Neutrophil (primary cell): ENCODE data around the gene EFNA1.

ENCODE experiments used
- H3K27ac ChIP-seq: fragments of 200-600 bp; sonication (generic); 2 replicates; pipeline ENCODE4 v1.5.1; 2016; ENCODE audit warnings: mild to moderate bottlenecking, moderate library complexity
- H3K27me3 ChIP-seq: fragments of 200-600 bp; sonication (generic); 2 replicates; pipeline ENCODE4 v1.6.0; 2016; ENCODE audit warnings: mild to moderate bottlenecking
- H3K36me3 ChIP-seq: fragments of 200-600 bp; sonication (generic); 2 replicates; pipeline ENCODE4 v1.5.1; 2017
- H3K4me1 ChIP-seq, 2 experiments: fragments of 200-600 bp in 1 of 2; sonication (generic) in 1 of 2; 1 replicate in 1 of 2; 2 replicates in 1 of 2; pipeline versions ENCODE4 v1.5.1 to v1.6.1; 2013 to 2016; ENCODE audit warnings: low read depth in 1 of 2, low read length in 1 of 2, mild to moderate bottlenecking in 1 of 2, moderate library complexity in 1 of 2; ENCODE audit not compliant: control insufficient read depth in 1 of 2, insufficient read depth in 1 of 2
- H3K4me3 ChIP-seq, 2 experiments: fragments of 200-600 bp in 1 of 2; sonication (generic) in 1 of 2; 1 replicate in 1 of 2; 2 replicates in 1 of 2; pipeline ENCODE4 v1.5.1; 2013 to 2016; ENCODE audit warnings: low read depth in 1 of 2, low read length in 1 of 2, mild to moderate bottlenecking in 1 of 2, moderate library complexity in 1 of 2
- H3K9me3 ChIP-seq: fragments of 200-600 bp; sonication (generic); 2 replicates; pipeline ENCODE4 v1.5.1; 2016
- TF ChIP-seq, protein P1 (sequence below): fragments of 200-600 bp; sonication (generic); IDR thresholded peaks from 2 replicates; pipeline ENCODE4 v1.5.1; 2016; ENCODE audit warnings: antibody characterized with exemption

Gene EFNA1

DNA sequence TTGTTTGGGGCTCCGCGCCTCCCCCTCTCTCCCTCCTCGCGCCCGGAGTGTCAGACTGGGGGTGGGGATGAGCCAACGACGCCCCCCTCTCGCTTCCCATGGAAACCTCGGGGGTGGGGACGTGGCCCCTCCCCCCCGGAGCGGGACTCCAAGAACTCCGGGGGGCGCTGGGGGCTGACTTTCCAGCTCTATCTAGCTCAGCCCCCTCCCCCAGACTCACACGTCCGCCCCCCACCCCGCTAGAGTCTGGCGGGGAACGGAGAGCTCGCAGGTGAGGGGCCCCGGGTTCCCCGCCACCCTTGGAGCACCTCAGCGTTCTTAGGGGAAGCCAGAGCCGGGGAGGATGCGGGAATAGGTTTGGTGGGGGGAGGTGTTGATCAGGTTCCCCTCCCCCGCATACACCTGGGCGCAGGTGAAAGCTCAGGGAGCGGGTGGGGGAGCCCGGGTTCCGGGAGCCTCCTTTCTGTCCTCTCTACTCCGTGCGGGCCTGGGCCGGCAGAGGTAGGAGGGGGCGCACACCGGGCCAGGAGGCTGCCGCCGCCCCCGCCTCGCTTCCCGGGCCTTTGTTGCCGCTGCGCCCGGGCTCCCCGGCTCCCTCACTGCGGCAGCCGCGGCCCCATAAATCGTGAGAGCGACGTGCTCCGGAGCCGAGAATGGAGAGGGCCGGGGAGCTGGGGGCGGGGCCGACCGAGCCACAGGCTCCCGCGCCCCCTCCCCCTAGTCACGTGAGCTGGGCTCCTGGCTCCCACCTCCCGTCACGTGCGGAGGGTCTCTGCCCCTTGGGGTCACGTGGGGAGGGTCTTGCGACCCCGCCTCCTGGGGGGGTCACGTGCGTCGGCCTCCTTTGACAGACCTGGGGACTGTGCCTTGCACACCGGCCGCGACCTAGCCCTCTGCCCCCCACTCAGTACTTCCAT, 47.1 kb upstream of the EFNA1 start:
- Histone ChIP-seq H3K9me3 (no peaks in the 10 kb centered on the region), H3K4me3 (peak overlapping the region in 1 of 2 experiments; percentile 36), H3K4me1 (peaks cover 49 to 63% of the 10 kb centered on the region in 2 experiments), H3K27me3 (peaks cover 90% of the 10 kb centered on the region), H3K36me3 (no peaks in the 10 kb centered on the region), H3K27ac (no peak overlapping the region)
- TF ChIP-seq, protein P1, sequence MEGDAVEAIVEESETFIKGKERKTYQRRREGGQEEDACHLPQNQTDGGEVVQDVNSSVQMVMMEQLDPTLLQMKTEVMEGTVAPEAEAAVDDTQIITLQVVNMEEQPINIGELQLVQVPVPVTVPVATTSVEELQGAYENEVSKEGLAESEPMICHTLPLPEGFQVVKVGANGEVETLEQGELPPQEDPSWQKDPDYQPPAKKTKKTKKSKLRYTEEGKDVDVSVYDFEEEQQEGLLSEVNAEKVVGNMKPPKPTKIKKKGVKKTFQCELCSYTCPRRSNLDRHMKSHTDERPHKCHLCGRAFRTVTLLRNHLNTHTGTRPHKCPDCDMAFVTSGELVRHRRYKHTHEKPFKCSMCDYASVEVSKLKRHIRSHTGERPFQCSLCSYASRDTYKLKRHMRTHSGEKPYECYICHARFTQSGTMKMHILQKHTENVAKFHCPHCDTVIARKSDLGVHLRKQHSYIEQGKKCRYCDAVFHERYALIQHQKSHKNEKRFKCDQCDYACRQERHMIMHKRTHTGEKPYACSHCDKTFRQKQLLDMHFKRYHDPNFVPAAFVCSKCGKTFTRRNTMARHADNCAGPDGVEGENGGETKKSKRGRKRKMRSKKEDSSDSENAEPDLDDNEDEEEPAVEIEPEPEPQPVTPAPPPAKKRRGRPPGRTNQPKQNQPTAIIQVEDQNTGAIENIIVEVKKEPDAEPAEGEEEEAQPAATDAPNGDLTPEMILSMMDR = no peak

DNA sequence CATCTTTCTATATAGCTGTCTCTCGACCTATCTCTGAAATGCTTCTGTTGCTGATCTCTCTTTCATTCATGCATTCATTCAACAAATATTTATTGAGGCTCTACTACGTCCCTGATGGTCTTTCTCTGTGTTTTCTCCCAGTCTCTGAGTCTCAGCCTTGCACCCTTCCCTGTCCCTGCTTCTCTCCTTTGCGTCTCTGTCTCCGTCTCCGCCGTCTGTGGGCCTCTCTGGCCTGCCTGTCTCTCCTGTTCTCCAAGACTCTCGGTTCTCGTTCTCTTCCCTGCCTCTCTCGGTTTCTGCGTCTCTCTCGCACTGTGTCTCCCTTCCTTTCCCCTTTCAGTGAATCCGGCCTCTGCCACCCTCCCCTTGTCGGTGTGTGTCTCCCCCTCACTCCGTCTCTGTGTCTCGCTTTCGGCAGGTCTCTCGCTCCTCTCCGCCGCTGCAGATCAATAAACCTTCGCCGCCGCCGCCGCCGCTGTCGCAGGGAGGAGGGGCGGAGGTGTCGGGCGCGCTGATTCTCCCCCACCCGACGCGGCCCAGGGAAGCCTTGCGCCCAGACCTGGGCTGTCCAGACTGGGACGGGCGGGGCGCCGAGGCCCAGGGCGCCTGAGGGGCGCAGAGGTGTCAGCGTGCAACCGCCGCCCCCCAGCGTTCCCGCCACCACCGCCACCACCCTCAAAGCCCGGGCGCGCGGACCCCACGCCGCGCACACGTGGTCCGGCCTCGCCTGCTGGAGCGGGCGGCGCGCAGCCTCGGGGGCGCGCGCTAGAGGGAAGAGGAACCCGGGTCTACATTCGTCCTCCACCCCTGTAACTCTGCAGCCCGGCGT, 46.0 kb upstream of the EFNA1 start:
- Histone ChIP-seq H3K36me3 (no peaks in the 10 kb centered on the region), H3K27me3 (peaks cover 79% of the 10 kb centered on the region), H3K4me1 (peaks cover 57 to 71% of the 10 kb centered on the region in 2 experiments), H3K27ac (no peak overlapping the region), H3K9me3 (no peaks in the 10 kb centered on the region), H3K4me3 (peak overlapping the region in 1 of 2 experiments; percentile 50)
- TF ChIP-seq, protein P1 = no peak

DNA sequence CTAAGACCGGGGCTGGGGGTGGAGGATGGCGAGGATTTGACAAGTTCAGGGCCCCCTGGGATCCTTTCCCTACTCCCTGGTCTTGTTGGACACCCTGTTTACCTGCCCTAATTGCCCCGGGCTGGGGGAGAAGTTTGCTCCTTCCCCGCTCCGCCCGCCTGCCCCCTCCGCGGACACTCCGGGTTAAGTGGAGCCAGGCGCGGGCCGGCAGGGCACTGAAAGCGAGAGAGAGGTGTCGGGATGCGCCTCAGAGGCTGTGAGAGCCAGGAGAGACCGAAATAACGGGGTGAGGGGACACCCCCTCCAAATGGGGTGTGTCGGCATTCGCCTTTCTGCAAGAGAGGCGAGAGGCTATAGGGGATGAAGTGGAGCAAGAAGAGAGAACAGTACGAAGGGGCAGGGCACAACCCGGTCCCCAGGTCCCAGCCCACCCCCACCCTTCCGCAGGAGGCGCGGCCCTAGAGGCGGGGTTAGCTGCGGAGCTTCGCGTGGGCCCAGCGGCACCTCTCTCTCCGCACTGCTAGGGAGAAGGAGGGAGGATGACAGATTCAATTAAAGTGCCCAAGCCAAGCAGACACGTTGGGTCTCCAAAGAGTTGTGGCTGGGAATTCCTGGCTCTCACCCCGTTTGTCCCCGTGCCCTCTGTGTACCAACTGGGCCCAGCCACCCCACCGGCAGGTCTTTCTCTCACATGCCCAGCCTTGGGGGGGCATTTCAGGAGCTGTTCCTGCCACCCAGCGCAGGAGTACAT, 45.2 kb upstream of the EFNA1 start:
- H3K27ac ChIP-seq = no peak overlapping the region
- H3K9me3 ChIP-seq = no peaks in the 10 kb centered on the region
- TF ChIP-seq, protein P1 = no peak
- peaks cover 57 to 71% of the 10 kb centered on the region in 2 experiments for H3K4me1 ChIP-seq
- H3K4me3 ChIP-seq = peak overlapping the region in 1 of 2 experiments; percentile 50
- H3K36me3 ChIP-seq = no peaks in the 10 kb centered on the region
- H3K27me3 ChIP-seq = peaks cover 71% of the 10 kb centered on the region

DNA sequence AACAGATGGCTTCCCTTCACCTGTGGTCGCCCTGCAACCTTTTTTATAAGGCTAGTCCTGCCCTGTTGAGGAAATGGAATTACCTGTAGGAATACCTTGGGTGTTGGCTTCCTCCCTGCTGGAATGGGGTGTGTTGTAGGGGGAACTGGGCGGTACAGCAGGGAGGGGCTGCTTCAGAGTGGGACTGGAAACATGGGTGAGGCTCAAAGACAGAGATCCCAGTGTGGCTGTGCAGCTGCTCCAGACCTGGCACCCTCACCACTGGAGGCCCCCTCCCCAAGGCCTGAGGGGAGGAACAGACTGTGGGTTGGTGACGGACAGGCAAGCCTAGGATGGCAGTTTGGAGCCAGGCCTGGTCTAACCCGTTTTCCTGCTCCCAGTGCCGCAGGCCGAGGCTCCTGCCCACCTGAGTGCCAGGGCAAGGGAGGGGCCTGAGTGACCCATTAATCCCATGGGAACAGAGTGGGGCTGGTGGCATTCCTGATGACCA, 44.6 kb upstream of the EFNA1 start:
- H3K36me3 ChIP-seq = no peaks in the 10 kb centered on the region
- no peak overlapping the region for H3K4me3 ChIP-seq
- H3K27me3 ChIP-seq = peaks cover 65% of the 10 kb centered on the region
- peaks cover 57 to 71% of the 10 kb centered on the region in 2 experiments for H3K4me1 ChIP-seq
- TF ChIP-seq, protein P1 = no peak
- no peaks in the 10 kb centered on the region for H3K9me3 ChIP-seq
- no peak overlapping the region for H3K27ac ChIP-seq
